Measurements from ENCODE around the gene NRG2. TPM values are rescaled to one million over a fixed set of nuclear protein-coding genes. Genes with fewer than 3 reads are reported as not detected.

NRG2 gene
- total RNA-seq, 1 experiment from 2014 or later, result 1.8 TPM

DNA sequence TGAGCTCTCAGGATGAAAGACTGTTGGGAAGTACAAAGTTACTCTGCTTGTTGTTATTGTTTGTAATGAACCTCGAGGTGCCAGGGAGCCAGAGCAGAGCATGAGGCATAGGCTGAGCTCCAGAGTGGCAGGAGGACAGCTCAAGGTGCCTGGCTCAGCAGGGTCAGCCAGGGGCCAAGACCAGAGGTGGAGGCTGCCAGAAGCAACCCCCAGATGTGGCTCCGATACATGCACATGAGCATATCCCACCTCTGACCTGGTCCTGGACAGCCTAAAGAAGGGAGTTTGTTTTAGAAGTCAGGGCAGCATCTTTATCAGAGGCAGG, 141.9 kb downstream of the NRG2 start:
- BruUV-seq (replicated peaks), result no TSS peak
- intact Hi-C loops (cut with micrococcal nuclease), result no loop called here
- POLR2A ChIA-PET (ENCODE audit: unreplicated experiment), result no interaction called here

DNA sequence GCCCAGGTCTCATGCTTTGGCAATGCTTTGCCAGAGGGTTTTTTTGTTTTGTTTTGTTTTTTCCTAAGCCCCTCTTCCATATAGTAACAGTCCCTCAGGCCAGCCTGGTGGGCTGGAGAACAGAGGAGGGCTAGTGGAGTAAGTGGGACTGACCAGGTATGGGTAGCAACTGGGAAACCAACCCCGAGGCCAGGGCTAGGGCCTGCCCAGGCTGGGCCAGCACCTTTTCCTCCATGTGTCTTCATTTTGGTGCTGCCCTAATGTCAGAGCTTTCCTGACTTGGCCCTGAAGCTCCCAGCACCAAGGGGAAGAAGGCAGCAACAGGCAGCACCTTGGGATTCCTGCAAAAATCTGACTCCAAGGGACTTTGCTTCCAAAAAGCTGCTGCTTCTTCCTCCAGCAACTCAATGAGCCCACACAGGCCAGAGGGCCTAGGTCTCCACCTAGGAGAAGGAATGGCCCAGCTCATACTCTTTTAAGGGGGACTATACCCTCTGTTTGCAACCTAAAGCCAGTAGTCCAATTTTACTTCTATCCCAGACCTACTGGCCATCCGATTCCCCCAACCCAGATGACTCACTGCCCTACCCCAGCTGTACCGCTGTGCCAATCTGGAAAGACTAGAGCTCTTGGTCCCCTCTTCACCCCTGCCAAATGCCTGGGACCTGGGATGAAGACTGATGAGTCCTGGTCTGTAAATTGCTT, 142.4 kb downstream of the NRG2 start:
- ChIA-PET POLR2A (ENCODE audit: unreplicated experiment) (no interaction called here), CTCF (no interaction called here)
- H3K9me3 ChIP-seq (ENCODE audit: low read length), result no peaks in the 10 kb centered on the region
- no peaks in the 10 kb centered on the region for H3K4me1 ChIP-seq (ENCODE audit: insufficient read depth, low read length)
- no peaks in the 10 kb centered on the region for H4K20me1 ChIP-seq (ENCODE audit: low read length)
- ATAC-seq (no peak), DNase-seq (no peak)
- no peaks in the 10 kb centered on the region for H3K36me3 ChIP-seq (ENCODE audit: low read depth, low read length)
- no peak overlapping the region for H3K4me3 ChIP-seq (ENCODE audit: low read length)
- no peak overlapping the region for H2AFZ ChIP-seq (ENCODE audit: low read length)
- H3K9me2 ChIP-seq (replicated peaks; ENCODE audit: low read length), result no peaks in the 10 kb centered on the region
- no peaks in the 10 kb centered on the region for H3F3A ChIP-seq (ENCODE audit: low read length, unreplicated experiment)
- TF ChIP-seq EZH2 (IDR thresholded peaks at IDR 0.05; ENCODE audit: low read length, unreplicated experiment) (no peak), EZH2phosphoT487 (IDR thresholded peaks at IDR 0.05; ENCODE audit: borderline replicate concordance, low read length) (no peak)
- TF ChIP-seq, protein P1, sequence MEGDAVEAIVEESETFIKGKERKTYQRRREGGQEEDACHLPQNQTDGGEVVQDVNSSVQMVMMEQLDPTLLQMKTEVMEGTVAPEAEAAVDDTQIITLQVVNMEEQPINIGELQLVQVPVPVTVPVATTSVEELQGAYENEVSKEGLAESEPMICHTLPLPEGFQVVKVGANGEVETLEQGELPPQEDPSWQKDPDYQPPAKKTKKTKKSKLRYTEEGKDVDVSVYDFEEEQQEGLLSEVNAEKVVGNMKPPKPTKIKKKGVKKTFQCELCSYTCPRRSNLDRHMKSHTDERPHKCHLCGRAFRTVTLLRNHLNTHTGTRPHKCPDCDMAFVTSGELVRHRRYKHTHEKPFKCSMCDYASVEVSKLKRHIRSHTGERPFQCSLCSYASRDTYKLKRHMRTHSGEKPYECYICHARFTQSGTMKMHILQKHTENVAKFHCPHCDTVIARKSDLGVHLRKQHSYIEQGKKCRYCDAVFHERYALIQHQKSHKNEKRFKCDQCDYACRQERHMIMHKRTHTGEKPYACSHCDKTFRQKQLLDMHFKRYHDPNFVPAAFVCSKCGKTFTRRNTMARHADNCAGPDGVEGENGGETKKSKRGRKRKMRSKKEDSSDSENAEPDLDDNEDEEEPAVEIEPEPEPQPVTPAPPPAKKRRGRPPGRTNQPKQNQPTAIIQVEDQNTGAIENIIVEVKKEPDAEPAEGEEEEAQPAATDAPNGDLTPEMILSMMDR (conservative IDR thresholded peaks at IDR 0.05; ENCODE audit: low read depth, low read length), result no peak
- H3K4me2 ChIP-seq (ENCODE audit: low read length), result no peak overlapping the region
- H3K79me2 ChIP-seq (ENCODE audit: low read length), result no peaks in the 10 kb centered on the region
- intact Hi-C loops (cut with micrococcal nuclease), result no loop called here
- no peak overlapping the region for H3K9ac ChIP-seq (ENCODE audit: low read length)
- no TSS peak for BruUV-seq (replicated peaks)
- no peak overlapping the region for H3K27ac ChIP-seq (ENCODE audit: low read length)
- H3K27me3 ChIP-seq (ENCODE audit: low read length), result peaks cover 18% of the 10 kb centered on the region; the same call in 1 of the 2 replicates

More for the DNA sequence above, 141.9 kb downstream of the NRG2 start:
- Histone ChIP-seq H3F3A (ENCODE audit: low read length, unreplicated experiment) (no peaks in the 10 kb centered on the region), H3K9ac (ENCODE audit: low read length) (no peak overlapping the region), H3K36me3 (ENCODE audit: low read depth, low read length) (no peaks in the 10 kb centered on the region), H3K4me1 (ENCODE audit: insufficient read depth, low read length) (no peaks in the 10 kb centered on the region), H3K27me3 (ENCODE audit: low read length) (peaks cover 18% of the 10 kb centered on the region; the same call in 1 of the 2 replicates), H3K9me3 (ENCODE audit: low read length) (no peaks in the 10 kb centered on the region), H3K79me2 (ENCODE audit: low read length) (no peaks in the 10 kb centered on the region), H3K4me3 (ENCODE audit: low read length) (no peak overlapping the region), H3K27ac (ENCODE audit: low read length) (no peak overlapping the region), H2AFZ (ENCODE audit: low read length) (no peak overlapping the region), H3K9me2 (replicated peaks; ENCODE audit: low read length) (no peaks in the 10 kb centered on the region), H3K4me2 (ENCODE audit: low read length) (no peak overlapping the region), H4K20me1 (ENCODE audit: low read length) (no peaks in the 10 kb centered on the region)
- no peak for ATAC-seq
- TF ChIP-seq, protein P1 (conservative IDR thresholded peaks at IDR 0.05; ENCODE audit: low read depth, low read length), result no peak
- no peak for TF ChIP-seq EZH2phosphoT487 (IDR thresholded peaks at IDR 0.05; ENCODE audit: borderline replicate concordance, low read length)
- CTCF ChIA-PET, result no interaction called here
- DNase-seq, result no peak

DNA sequence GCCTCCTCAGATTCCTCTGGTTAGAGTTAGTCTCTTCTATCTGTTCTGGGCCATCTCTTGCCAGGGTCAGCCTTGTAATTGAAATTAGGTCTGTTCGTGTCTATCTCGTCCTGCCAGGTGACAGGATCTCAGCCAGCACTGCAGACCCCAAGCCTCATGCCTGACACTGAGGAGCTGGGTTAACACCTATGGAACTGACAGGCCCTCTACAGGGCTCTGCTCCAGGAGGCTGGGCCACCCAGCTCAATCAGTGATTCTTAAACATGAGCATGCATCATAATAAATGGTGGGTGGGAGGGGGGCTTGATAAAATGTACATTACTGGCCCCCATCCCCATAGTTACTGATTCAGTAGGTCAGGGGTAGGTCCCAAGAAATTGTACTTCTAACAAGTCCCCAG, 144.1 kb downstream of the NRG2 start:
- H2AFZ ChIP-seq (ENCODE audit: low read length), result no peak overlapping the region
- ChIA-PET CTCF (no interaction called here), POLR2A (ENCODE audit: unreplicated experiment) (no interaction called here)
- no peaks in the 10 kb centered on the region for H3K9me2 ChIP-seq (replicated peaks; ENCODE audit: low read length)
- no peaks in the 10 kb centered on the region for H3K9me3 ChIP-seq (ENCODE audit: low read length)
- ATAC-seq (no peak), DNase-seq (no peak)
- H3K36me3 ChIP-seq (ENCODE audit: low read depth, low read length), result no peaks in the 10 kb centered on the region
- no peaks in the 10 kb centered on the region for H4K20me1 ChIP-seq (ENCODE audit: low read length)
- no peak overlapping the region for H3K4me3 ChIP-seq (ENCODE audit: low read length)
- H3K4me2 ChIP-seq (ENCODE audit: low read length), result no peak overlapping the region
- no peak overlapping the region for H3K9ac ChIP-seq (ENCODE audit: low read length)
- H3K27ac ChIP-seq (ENCODE audit: low read length), result no peak overlapping the region
- no TSS peak for BruUV-seq (replicated peaks)
- peaks cover 13% of the 10 kb centered on the region; the same call in 1 of the 2 replicates for H3K27me3 ChIP-seq (ENCODE audit: low read length)
- H3F3A ChIP-seq (ENCODE audit: low read length, unreplicated experiment), result no peaks in the 10 kb centered on the region
- TF ChIP-seq EZH2 (IDR thresholded peaks at IDR 0.05; ENCODE audit: low read length, unreplicated experiment) (no peak), EZH2phosphoT487 (IDR thresholded peaks at IDR 0.05; ENCODE audit: borderline replicate concordance, low read length) (no peak)
- TF ChIP-seq, protein P1 (conservative IDR thresholded peaks at IDR 0.05; ENCODE audit: low read depth, low read length), result no peak
- H3K79me2 ChIP-seq (ENCODE audit: low read length), result no peaks in the 10 kb centered on the region
- H3K4me1 ChIP-seq (ENCODE audit: insufficient read depth, low read length), result no peaks in the 10 kb centered on the region
- intact Hi-C loops (cut with micrococcal nuclease), result no loop called here

Data from PC-3 (cell line).